ENCODE results near the gene TAF11.
"Not testable (repeated sequence)": the region's sequence is repeated elsewhere in the genome, so short reads cannot be mapped to it uniquely, and the experiment has no call there.

Gene TAF11, protein sequence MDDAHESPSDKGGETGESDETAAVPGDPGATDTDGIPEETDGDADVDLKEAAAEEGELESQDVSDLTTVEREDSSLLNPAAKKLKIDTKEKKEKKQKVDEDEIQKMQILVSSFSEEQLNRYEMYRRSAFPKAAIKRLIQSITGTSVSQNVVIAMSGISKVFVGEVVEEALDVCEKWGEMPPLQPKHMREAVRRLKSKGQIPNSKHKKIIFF

DNA sequence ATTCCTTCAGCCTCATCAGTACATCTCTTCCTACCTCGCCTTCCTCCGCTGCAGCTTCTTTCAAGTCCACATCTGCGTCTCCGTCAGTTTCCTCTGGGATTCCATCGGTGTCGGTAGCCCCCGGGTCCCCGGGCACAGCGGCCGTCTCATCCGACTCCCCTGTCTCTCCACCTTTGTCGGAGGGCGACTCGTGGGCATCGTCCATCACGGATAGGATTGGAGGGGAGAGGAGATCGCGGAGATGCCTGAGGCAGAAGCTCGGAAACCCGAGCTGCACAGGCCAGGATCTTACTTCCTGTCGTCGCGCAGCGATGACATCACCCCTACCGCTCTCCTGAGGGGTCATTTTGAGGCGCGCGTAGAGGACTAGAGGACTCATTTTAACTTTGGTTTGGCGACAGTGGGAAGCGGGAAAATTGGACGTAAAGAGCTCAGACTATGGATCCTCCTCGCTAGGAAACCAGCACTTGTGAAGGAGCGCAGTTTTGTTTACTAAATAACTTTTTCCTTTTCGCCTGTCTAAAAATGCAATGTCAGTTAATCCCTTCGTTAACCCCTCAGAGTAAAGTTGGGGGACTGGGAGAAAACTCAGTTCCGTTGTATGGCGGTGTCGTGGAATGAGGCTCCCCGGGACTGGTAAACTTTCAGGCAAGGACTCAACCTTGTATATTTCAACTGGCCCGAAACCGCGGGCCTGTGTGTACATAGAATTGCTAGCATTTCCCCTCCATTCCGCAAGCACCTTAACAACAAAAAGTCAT lies at the start of gene TAF11:
TSS of gene TAF11 (minus strand) at position 290 of the 761 bp plus-strand sequence. CDS start at position 205, 85 bp downstream.
- FAIRE-seq, result peak; percentile 64

DNA sequence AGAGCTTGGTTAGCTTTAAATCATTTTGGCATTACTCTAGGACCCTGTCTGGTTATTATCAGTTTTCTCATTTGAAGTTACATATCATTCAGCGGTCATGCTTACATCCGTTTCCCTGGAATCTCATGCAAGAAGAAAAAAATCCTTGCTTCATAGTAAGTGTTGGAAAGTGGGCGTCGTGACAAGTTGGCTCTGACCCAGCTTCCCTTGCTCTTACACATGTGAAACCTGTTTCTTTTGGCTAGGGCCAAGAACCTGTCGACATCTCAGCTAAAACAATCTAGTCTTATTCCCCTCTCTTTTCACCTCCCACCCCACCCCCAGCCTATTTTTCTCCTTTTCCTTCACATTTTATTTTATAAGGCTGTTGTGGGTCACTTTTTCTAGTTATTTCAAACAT lies 46.7 kb upstream of the TAF11 start:
- FAIRE-seq, result no peak

DNA sequence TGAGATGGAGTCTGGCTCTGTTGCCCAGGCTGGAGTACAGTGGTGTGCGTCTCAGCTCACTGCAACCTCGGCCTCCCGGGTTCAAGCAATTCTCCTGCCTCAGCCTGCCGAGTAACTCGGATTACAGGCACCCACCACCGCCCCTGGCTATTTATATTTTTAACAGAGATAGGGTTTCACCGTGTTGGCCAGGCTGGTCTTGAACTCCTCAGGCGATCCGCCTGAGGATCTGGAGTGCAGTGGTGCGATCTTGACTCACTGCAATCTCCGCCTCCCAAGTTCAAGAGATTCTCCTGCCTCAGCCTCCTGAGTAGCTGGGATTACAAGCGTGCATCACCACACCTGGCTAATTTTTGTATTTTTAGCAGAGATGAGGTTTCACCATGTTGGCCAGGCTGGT lies 44.4 kb upstream of the TAF11 start:
- not testable (repeated sequence) for FAIRE-seq

DNA sequence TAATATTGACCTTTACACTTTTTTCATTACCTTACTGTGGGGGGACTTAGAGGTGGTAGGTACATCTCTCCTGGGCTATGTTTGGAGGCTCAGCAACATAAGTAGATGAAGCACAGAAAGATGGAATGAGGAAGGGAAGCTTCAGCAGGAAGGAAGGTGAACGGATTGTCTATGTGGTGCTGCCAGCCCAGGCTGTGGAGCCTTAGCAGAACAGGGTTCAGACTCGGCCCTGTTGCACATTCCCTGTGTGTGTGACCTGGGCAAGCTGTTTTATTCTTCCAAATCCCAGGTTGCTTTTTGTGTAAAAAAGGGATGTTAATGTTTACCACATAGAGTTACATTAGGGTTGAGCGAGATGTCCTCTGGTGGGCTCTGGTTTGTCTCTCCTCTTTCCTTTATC lies 42.4 kb upstream of the TAF11 start:
- FAIRE-seq, result no peak

DNA sequence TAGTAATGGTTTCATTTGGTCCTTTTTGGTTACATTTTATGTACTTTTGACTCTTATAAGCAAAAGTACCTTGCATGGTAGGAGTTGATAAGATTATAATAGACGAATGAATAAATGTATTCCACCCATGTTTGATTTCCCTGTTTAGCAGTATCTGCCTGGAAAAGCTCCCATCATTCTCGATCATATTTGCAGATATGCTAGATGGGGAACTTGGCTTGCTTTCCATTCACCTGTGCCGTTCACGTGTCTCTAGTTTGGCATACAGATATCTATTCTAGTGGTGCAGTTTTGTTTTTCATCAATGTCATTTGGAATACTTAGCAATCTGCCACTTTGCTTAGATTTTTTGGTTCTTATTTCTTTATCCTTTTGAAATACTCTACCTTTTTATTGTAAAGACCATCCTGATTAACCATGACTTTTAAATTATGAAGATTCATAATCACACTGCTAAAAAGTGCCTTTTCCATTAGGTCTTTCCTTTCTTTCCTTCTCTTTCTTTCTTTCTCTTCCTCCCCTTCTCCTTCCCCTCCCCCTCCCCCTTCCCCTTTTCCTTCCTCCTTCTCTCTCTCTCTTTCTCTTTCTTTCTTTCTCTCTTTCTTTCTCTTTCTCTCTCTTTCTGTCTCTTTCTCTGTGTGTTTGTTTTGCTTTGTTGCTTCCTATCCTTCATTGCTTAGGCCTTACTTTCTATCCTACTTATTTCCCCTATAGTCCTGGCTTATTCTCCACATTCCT lies 41.6 kb upstream of the TAF11 start:
- no peak for FAIRE-seq

DNA sequence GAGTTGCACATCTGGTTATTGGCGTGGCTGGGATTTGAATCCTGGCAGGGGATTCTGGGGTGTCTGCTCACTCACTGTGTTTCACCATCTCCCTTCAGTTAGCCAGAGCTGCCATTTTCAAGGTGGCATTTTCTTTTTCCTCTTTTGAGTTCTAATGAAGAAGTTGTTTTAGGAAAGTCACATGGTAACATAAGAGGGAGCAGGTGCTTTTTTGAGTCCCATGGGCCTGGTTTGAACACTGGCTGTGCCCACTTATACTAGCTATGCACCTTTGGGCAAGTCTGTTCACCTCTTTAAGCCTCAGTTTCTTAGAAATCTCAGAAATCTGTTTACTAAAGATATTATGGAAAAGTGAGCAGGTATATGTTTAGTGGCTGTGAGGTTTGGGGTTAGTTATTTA lies 40.9 kb upstream of the TAF11 start:
- FAIRE-seq, result no peak

DNA sequence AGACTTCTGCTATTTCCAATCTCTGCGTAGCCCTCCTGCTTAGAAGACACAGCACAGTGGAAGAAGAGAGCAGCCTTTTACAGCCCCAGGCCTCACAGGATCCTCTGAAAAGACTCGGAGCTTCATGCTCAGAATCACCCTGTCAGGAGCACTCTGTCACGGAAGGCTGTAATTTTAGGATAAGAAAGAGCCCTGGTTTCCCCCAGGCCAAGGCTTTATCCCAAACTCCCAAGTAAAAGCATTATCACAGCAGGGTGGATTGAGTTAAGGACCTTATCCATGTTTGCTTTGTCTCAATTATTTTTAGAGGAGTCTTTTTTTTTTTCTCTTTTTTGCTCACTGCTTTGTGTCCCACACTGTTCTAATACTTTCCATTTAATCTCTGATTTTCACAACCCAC lies 40.4 kb upstream of the TAF11 start:
- no peak for FAIRE-seq

DNA sequence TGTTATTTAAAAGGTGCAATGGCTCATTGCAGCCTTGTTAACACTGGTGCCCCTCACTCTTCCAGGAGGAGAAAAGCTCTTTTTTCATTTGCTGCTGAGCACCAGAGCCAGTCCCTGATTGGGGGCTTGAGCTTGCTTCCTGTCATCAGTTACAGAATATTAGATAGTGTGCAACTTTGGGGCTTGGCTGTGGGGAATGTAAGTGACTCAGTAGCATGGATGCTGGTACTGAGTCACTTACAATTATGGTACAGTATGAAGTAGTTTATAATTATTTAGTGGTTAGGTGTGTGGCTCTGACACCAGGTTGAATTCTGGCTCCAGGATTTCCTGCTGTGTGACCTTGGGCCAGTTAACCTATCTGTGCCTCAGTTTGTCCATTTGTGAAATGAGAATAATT lies 38.8 kb upstream of the TAF11 start:
- FAIRE-seq, result no peak

DNA sequence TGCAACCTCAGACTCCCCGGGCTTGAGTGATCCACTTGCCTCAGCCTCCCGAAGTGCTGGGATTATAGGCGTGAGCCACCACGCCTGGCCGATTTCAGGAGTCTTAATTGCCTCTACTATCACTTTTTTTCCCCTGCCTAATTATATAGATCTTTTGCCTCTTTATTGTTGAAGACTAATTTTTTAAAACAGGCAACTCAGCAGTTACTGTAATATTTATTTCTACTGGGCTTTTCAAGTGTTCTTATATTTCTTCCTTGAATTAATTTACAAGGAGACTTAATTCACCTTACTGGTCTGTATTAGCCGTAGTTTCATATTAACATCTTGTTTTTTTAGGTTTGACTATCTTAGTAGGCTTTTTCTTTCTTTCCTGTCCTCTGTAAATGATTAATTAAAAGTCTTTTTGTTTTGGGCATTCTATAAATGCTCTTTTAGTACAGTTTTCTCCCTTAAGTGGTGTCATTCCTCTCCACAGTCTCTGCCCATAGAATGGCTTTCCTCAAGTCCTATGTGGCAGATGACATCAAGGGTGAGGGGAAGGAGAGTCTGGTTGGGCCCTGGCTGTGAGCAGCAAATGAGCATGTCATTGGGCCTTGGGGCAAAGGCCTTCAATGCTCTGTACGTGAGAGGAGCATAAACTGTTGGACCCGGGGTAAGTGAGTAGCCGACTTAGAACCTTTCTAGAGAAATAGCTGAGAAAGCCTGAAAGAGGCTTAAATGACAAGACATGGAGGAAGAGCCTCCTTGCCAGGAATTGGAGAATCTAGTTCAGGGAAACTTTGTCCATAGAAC lies 37.2 kb upstream of the TAF11 start:
- FAIRE-seq, result no peak

DNA sequence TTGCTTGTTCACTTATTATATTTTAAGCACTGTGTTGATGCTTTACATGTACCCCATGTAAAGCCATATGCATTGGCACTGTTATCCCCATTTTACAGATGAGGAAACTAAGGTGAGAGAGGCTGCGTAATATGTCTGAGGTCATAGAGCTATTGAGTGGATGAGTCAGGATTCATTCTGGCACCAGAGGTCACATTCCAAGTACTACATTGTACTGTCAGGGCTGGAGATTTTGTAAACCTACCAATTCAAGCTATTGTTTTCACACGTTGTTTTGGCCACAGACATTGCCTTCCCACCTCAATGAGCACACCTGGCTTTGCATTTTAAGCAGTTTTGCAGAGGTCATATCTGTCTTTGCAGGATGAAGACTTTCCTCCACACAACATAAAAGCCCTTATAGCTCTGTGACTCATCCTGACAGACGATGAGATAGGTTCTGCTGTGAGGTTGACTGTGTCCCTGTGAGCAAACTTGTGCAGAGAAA lies 34.4 kb upstream of the TAF11 start:
- no peak for FAIRE-seq

DNA sequence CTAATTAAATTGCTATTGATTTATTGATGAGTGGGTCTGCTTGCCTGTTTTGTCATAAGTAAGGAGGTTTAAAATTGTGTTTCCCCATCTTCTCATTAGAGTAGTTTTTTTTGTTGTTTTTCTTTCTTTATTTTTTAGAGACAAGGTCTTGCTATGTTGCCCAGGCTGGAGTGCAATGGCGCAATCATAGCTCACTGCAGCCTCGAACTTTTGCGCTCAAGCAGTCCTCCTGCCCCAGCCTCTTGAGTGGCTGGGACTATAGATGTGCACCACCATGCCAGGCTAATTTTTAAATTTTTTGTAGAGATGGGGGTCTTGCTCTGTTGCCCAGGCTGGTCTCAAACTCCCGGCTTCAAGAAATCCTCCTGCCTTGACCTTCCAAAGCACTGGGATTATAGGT lies 32.3 kb upstream of the TAF11 start:
- no peak for FAIRE-seq

DNA sequence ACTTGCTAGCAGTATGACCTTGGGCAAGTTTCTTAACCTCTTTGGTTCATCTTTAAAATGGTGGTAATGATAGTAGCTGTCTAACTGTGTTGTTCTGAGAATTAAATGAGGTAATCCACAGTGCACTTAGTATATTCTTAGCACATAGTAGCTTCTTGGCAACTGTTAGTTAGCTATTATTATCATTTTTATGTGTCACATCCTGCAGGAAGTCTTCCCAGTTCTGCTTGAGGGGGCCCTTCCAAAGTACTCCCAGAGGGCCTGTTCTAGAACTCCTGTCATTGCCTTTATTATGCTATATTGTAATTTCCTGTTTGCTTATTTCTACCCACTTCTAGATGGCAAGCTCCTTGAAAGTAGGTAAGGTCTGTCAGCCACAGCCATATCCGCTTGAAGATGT lies 31.8 kb upstream of the TAF11 start:
- FAIRE-seq, result no peak

DNA sequence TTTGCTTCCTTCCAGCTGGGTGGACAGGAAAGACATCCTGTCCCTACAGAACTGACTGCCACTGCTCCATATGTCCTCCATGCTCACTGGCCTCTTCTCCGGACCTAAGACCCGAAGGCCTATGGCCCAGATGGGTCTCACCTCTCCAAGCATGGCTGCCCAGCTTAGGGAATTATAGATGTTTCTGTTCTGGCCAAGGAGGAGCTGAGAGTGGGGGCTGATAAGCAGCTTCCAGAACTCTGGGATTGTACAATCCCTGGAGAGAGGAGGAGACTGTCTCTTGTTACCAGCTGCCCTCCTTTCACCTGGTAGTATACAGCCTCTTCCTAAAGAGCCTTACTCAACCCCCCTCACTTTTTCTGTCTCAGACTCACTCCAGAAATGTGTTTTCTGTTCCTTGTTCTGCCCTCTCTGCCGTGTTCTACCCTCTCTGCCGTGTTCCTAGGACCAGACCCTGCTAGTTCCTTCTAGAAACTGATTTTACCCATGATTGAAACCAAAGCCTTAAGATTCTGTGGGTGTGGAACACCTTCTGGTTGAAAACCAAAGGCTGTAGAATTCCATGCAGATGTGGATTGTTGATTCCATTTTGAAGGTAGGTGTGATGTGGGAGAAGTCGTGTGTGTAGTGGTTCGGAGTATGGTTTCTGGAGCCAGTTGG lies 29.9 kb upstream of the TAF11 start:
- no peak for FAIRE-seq

DNA sequence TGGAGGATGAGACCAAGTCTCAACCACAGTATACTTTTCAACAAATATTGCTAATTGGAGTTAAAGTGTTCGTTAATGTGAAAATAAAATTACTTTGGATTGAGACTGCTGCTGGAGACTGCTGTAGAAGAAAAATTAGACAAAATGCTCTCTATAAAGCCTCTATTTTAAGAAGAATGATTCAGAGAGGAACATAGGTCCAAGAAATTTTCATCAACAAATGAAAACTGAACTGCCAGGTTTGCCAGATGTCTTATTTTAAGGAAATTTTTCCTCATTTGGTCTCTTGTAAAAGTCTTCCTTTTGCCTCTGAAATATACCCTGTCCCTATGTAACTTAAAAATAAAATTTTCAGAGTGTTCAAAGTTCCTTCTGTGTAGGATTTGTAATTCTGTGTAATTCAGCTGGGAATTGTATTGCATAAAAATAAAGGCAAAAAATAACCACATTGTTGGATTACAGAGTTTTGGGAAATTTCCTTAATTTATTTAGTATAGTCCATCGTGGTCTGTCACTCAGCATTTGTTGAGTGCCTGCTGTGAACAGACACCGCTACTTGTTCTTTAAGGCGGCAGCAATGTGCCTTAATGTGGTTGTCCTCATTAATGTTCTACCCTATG lies 28.6 kb upstream of the TAF11 start:
- no peak for FAIRE-seq

DNA sequence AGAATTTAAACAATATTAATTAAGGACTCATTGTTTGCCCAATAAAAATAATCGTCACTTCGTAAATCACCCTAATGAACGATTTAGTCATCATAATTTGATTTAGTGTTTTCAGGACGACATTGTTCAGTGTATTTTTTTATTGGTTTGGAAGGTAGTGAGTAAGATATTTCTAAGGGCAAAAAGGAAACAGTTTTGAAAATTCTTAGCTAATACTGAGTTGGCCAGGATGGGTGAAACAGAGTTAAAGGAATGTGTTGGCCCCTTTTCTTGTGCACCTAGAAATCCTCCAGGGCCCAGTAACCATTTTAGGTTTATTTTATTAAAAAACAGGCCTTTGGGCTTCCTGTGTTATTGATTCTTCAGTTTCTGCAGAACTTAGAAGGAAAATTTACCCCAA lies 26.5 kb upstream of the TAF11 start:
- FAIRE-seq, result no peak

DNA sequence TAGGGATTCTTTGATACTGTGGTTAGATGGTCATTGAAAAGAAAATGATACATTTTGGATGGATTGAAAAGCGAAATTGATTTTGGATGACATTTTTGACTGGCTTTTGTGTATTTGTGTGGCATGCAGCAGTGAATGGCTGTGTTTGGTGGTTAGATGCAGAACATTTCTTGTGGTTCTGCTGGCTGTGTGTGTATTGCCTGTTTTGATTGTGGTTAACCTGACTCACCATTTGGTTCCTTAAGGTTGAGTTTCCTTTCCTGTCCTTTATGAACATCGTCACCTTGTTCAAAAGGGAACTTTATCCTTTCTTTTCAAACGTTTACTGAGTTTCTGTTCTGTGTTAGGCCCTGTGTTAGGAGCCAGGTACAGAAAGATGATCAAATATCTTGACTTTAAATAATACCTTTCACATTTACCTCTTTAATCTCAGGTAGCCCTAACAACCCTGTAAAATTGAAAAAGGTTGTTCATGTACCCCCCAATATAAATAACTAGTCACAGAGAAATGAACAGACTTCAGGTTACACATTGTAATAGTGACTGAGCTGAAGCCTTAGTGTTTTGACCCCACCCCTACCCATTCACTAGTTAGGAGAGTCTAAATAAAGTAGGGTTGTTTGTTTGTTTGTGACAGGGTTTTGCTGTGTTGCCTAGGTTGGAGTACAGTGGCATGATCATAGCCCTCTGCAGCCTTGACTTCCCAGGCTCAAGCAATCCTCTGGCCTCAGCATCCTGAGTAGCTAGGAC lies 25.0 kb upstream of the TAF11 start:
- FAIRE-seq, result no peak

DNA sequence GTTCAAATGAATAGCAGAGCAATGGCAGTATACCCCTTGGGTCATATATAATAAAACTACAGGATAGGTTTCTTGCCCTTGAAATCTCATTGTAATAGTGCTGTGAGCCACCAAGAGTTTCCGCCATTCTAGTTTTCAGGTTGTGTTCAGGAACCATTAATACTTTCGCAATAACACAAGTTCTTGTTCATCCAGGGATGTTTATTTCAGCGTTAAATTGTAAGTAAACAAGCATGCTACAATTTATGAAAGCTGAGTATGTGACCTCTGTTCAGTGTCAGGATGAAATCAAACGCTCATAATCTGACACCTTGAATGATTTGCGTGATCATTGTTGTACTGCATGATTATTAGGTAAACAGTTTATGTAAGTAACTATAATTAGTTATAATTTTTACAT lies 24.0 kb upstream of the TAF11 start:
- no peak for FAIRE-seq

DNA sequence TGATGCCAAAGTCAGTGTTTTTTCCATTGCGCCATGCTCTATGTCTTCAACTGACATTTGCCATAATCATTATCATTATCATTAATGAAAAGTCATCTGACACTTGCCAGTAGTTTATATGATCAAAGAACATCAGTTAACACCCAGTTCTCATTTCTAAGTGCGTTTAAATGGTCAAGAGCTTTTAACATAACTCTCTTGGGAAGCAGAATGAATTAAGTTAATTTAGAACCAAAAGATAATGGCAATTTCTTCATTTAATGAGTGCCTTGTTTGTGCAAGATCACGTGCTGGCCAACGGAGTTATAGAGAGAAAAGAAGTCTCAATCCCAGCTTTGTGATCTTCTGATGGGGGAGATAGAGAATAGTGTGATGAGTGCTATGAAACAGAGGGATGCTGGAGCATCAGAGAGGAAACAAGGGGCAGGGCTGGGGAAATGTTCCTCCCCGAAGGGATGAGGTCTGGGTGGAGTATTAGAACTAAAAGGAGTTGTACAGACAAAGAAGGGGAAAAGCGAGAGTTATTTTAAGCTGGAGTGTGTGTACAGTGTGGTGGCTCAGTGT lies 21.6 kb upstream of the TAF11 start:
- FAIRE-seq, result no peak

DNA sequence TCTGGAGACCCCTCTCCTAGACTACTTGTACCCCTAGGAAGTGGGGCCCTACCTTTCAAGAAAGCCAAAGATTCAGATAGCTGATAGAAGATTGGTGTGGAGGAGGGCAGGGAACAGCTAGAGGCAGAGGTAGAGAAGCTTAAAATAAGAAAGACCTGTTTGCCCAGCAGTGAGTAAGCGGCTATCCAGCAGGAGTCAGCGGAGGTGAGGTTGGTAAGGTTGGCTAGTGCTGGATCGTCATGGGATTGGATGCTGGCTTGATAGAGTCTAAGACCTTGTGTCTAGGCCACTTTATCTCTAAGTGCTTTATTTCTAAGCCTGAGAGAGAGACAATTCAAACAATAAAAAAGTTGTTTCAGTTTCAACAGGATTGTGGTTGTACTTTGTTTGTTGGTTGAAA lies 20.4 kb upstream of the TAF11 start:
- no peak for FAIRE-seq

DNA sequence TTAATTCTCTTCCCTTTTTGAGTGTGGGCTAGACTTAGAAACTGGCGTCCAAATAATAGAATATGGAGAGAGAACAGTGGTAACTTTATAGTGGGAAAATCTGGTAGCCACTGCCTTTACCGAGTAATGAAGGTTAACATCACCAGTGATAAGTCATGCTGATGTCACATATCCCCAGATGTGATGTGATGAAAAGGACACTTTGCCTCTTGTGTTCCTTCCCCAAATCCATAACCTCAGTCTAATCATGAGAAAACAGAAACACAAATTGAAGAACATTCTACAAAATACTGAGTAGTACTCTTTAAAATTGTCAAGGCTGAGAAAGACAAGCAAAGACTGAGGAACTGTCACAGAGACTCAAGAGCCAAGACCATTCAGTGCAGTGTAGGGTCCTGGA lies 19.0 kb upstream of the TAF11 start:
- no peak for FAIRE-seq

Data from endometrium (tissue), 2 donors.